Thymus (tissue), 14 donors: Measurements from ENCODE around the gene MLXIPL. TPM values are rescaled to one million over a fixed set of nuclear protein-coding genes. Genes with fewer than 3 reads are reported as not detected.

Experiments
- DNase-seq, 9 donors: peaks; one replicate each; pipeline ENCODE4 v3.0.0-alpha.2; 2013; ENCODE audit warnings: low spot score in 9 of 9, low read depth in 6 of 9, missing footprints in 1 of 9
- H3K27ac ChIP-seq, 2 donors: one replicate each; pipeline ENCODE4 v1.5.1; 2013; ENCODE audit warnings: control low read depth in 1 of 2, low read depth in 1 of 2, low read length in 1 of 2, mild to moderate bottlenecking in 1 of 2, moderate library complexity in 1 of 2
- H3K27me3 ChIP-seq, 2 donors: one replicate each; pipeline ENCODE4 v1.5.1; 2013; ENCODE audit warnings: low read length in 1 of 2; ENCODE audit not compliant: control insufficient read depth in 2 of 2, insufficient read depth in 1 of 2
- H3K36me3 ChIP-seq, 2 donors: one replicate each; pipeline ENCODE4 v1.5.1; 2013; ENCODE audit warnings: low read length in 1 of 2, mild to moderate bottlenecking in 1 of 2, moderate library complexity in 1 of 2; ENCODE audit not compliant: control insufficient read depth in 2 of 2, insufficient read depth in 2 of 2
- H3K4me1 ChIP-seq, 2 donors: one replicate each; pipeline ENCODE4 v1.5.1; 2013; ENCODE audit warnings: low read length in 2 of 2; ENCODE audit not compliant: control insufficient read depth in 2 of 2, insufficient read depth in 2 of 2
- H3K4me3 ChIP-seq, 2 donors: one replicate each; pipeline ENCODE4 v1.5.1; 2013; ENCODE audit warnings: low read length in 2 of 2, control low read depth in 1 of 2, mild to moderate bottlenecking in 1 of 2
- H3K9me3 ChIP-seq, 2 donors: one replicate each; pipeline ENCODE4 v1.5.1; 2013; ENCODE audit warnings: low read length in 1 of 2, mild to moderate bottlenecking in 1 of 2; ENCODE audit not compliant: control insufficient read depth in 2 of 2, insufficient read depth in 1 of 2
- WGBS: extraction: QIAGEN DNeasy Blood & Tissue Kit; methylation state at CpG from one replicate; pipeline ENCODE4 v1.1.7; 2013; 5-methylcytosine and 5-hydroxymethylcytosine counted together
- long read RNA-seq, 10 donors: transcript quantifications; one replicate each; lab custom pipeline, GENCODE V29; 2026
- polyA plus RNA-seq: library from polyadenylated mRNA; stranded (reverse); fragments of 200-250 nt; gene quantifications from one replicate; pipeline ENCODE4 v1.2.3, GENCODE V29; 2013
- total RNA-seq: library from RNA; stranded (reverse); fragments of 120-200 nt; gene quantifications from one replicate; pipeline ENCODE4 v1.2.4, GENCODE V29; 2013
- donor health status: healthy.

The MLXIPL gene
- total RNA-seq (0.05 TPM), polyA plus RNA-seq (25.3 TPM)
- long read RNA-seq, donor 1 = 0 reads
- long read RNA-seq, donor 2 = 0 reads
- long read RNA-seq, donor 3 = 0 reads
- long read RNA-seq, donor 4 = 0 reads
- long read RNA-seq, donor 5 = 0 reads
- long read RNA-seq, donor 6 = 0 reads
- long read RNA-seq, donor 7 = 0 reads
- long read RNA-seq, donor 8 = 0 reads
- long read RNA-seq, donor 9 = 0 reads
- long read RNA-seq, donor 10 = 0 reads

DNA sequence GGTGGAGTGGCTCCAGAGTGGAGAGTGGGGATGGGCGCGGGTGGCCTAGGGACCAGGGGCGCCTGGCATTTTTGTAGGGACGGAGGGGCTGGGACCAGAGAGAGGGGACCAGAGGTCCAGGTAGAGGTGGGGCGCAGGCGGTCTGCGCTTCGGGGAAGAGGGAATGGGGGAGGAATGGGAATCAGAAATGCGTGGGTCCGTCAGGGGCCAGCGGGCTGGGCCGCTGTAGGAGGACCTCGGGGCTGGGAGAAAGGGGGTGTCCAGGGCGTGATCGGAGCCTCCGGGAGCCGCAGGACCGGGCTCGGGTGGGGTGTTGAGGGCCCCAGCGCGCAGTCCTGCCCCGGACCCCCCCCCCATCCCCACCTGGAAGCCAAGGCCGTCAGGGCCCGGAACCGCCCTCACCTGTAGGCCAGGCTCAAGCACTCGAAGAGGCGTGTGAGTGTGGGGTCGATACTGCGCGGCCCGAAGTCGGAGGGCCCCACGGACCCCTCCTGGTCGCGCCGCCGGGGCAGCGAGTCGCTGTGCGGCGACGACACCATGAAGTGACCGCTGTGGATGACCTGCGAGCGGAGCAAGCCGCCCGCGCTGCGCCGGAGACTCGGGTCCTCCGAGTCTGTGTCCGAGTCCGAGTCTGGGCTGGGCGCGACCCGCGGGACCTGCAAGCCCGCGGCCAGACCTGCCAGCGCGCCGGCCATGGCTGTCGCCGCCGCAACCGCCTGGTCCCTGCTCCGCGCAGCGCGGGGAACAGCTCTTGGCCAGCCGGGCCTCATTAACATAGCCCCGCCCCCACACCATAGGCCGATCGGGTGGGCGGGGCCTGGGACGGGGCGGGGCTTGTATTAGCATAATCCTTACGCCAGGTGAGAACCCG lies at the start of gene MLXIPL:
Gene MLXIPL (minus strand): TSS at position 725 of the 871 bp plus-strand sequence. CDS start 30 bp downstream, at position 695.
- Histone ChIP-seq H3K4me1 (peaks cover 3 to 13% of the 10 kb centered on the region in 2 donors), H3K27me3 (peaks cover 40 to 80% of the 10 kb centered on the region in 2 donors), H3K4me3 (peak within 1 kb of the TSS in 1 of 2 donors; percentile 32), H3K27ac (peak within 1 kb of the TSS in 1 of 2 donors; percentile 38), H3K36me3 (no peaks in the 10 kb centered on the region), H3K9me3 (peaks cover 2 to 4% of the 10 kb centered on the region in 2 donors)
- WGBS = 6% methylated on average over 80 of the region's 80 CpGs
- peak in 2 of 9 donors; percentile 15 to 37 for DNase-seq

- no peak for DNase-seq
- H3K4me3 ChIP-seq = no peak overlapping the region
- peaks cover 0 to 9% of the 10 kb centered on the region in 2 donors for H3K4me1 ChIP-seq
- H3K27ac ChIP-seq = no peak overlapping the region
- H3K36me3 ChIP-seq = no peaks in the 10 kb centered on the region
- peaks cover 25 to 60% of the 10 kb centered on the region in 2 donors for H3K27me3 ChIP-seq
- no peaks in the 10 kb centered on the region for H3K9me3 ChIP-seq
- 93% methylated on average over 15 of the region's 15 CpGs for WGBS
Observed at GRCh38 chr7:73671857-73672445, 47.6 kb upstream of the MLXIPL start.

- peaks cover 0 to 9% of the 10 kb centered on the region in 2 donors for H3K4me1 ChIP-seq
- H3K9me3 ChIP-seq = no peaks in the 10 kb centered on the region
- H3K27ac ChIP-seq = no peak overlapping the region
- H3K4me3 ChIP-seq = no peak overlapping the region
- DNase-seq = no peak
- WGBS = 28% methylated on average over 12 of the region's 12 CpGs
- H3K36me3 ChIP-seq = no peaks in the 10 kb centered on the region
- H3K27me3 ChIP-seq = peaks cover 26 to 66% of the 10 kb centered on the region in 2 donors
Observed at GRCh38 chr7:73671322-73671661, 47.0 kb upstream of the MLXIPL start.

DNA sequence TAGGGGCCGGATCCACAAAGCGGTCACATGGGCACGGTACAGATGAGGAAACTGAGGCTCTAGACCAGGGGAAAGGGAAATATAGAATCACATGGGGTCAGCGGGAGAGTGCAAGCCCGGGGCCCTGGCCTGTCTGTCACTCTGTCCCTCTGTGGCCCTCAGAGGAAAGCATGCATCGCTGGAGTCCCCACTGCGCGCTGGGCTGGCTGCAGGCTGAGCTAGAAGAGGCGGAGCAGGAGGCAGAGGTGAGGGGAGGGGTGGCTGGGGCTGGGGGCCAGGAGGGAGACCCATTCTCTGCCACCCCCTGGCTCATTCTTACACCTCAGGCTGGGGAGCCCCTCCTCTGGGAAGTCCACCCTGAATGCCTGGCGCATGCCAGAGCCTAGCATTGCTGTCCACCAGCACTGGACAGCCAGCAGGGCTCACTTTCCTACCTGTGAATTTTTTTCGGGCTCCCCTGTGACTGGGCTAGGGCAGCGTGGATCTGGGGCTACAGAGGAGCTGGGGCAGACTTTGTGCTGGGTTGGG lies 45.6 kb upstream of the MLXIPL start:
- DNase-seq = no peak
- Histone ChIP-seq H3K27ac (no peak overlapping the region), H3K4me1 (peaks cover 0 to 9% of the 10 kb centered on the region in 2 donors), H3K9me3 (no peaks in the 10 kb centered on the region), H3K4me3 (no peak overlapping the region), H3K27me3 (peaks cover 30 to 79% of the 10 kb centered on the region in 2 donors), H3K36me3 (no peaks in the 10 kb centered on the region)
- 79% methylated on average over 12 of the region's 12 CpGs for WGBS

- Histone ChIP-seq H3K9me3 (no peaks in the 10 kb centered on the region), H3K27me3 (peaks cover 30 to 81% of the 10 kb centered on the region in 2 donors), H3K4me1 (peaks cover 0 to 9% of the 10 kb centered on the region in 2 donors), H3K36me3 (no peaks in the 10 kb centered on the region), H3K4me3 (no peak overlapping the region), H3K27ac (no peak overlapping the region)
- DNase-seq = no peak
- 67% methylated on average over 19 of the region's 19 CpGs for WGBS
Observed at GRCh38 chr7:73669288-73669701, 45.0 kb upstream of the MLXIPL start.

DNA sequence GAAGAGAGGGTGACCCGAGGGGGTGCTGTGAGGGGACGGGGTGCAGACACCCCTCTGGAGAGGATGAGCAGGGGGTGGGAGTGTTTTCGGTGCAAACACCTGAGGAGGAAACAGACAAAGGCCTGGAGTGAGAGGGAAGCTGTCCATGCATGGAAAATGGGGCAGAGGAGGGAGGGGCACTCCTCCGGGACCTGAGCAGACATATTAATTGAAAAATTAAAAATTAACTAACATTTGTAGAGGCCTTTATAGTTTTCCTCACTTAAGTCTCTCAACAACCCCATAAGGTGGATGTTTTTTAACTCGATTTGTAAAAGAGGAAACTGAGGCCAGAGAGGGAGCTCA lies 44.5 kb upstream of the MLXIPL start:
- no peak overlapping the region for H3K27ac ChIP-seq
- no peak for DNase-seq
- no peaks in the 10 kb centered on the region for H3K9me3 ChIP-seq
- peaks cover 30 to 82% of the 10 kb centered on the region in 2 donors for H3K27me3 ChIP-seq
- peak overlapping the region; percentile 19 to 83 for H3K4me3 ChIP-seq
- H3K36me3 ChIP-seq = no peaks in the 10 kb centered on the region
- 37% methylated on average over 5 of the region's 5 CpGs for WGBS
- H3K4me1 ChIP-seq = peaks cover 0 to 9% of the 10 kb centered on the region in 2 donors

- no peaks in the 10 kb centered on the region for H3K36me3 ChIP-seq
- H3K27me3 ChIP-seq = peaks cover 30 to 83% of the 10 kb centered on the region in 2 donors
- H3K4me1 ChIP-seq = peaks cover 0 to 9% of the 10 kb centered on the region in 2 donors
- WGBS = 3% methylated on average over 52 of the region's 52 CpGs
- H3K4me3 ChIP-seq = peak overlapping the region; percentile 19 to 83
- no peak overlapping the region for H3K27ac ChIP-seq
- H3K9me3 ChIP-seq = no peaks in the 10 kb centered on the region
- peak in 1 of 9 donors; percentile 29 for DNase-seq
Observed at GRCh38 chr7:73668103-73668885, 44.0 kb upstream of the MLXIPL start.

GRCh38 chr7:73667344-73668102 lies 43.2 kb upstream of the MLXIPL start, which contains the start of gene VPS37D:
Gene VPS37D, plus strand, starts transcription at chr7:73667831. Its CDS starts 128 bp downstream, at chr7:73667959.
- H3K4me3 ChIP-seq = peak within 1 kb of the TSS; percentile 32 to 83
- 3% methylated on average over 79 of the region's 79 CpGs for whole genome bisulfite sequencing
- no peaks in the 10 kb centered on the region for H3K36me3 ChIP-seq
- peaks cover 0 to 9% of the 10 kb centered on the region in 2 donors for H3K4me1 ChIP-seq
- DNase-seq = peak; percentile 26 to 93 (median 81)
- H3K27ac ChIP-seq = no peak within 1 kb of the TSS
- H3K9me3 ChIP-seq = peaks cover 0 to 1% of the 10 kb centered on the region in 2 donors
- peaks cover 30 to 79% of the 10 kb centered on the region in 2 donors for H3K27me3 ChIP-seq
